T-helper 2 cell treated with Interferon-gamma antibody and Interleukin-4, amounts not matched to agents 5 μg/mL and 100 μg/mL, for 36 hours (primary cell): Measurements from ENCODE around the gene TMEM169.
A peak's percentile ranks its signal among the peaks of the same experiment; 100 is the strongest.

Source experiments
- DNase-seq: peaks from one replicate; pipeline ENCODE4 v3.0.0; 2021; ENCODE audit warnings: low spot score
- H3K27ac Mint-ChIP-seq: one replicate; pipeline ENCODE4 v1.8.0; 2021; ENCODE audit warnings: mild to moderate bottlenecking, mixed read lengths
- H3K27me3 Mint-ChIP-seq: one replicate; pipeline ENCODE4 v1.8.0; 2021; ENCODE audit warnings: low read depth, mixed read lengths
- H3K36me3 Mint-ChIP-seq: one replicate; pipeline ENCODE4 v1.8.0; 2021; ENCODE audit warnings: low read depth, mixed read lengths
- H3K4me1 Mint-ChIP-seq: one replicate; pipeline ENCODE4 v1.8.0; 2021; ENCODE audit warnings: low read depth, mixed read lengths
- H3K4me3 Mint-ChIP-seq: one replicate; pipeline ENCODE4 v1.8.0; 2022; ENCODE audit warnings: mild to moderate bottlenecking, moderate library complexity, mixed read lengths
- H3K9me3 Mint-ChIP-seq: one replicate; pipeline ENCODE4 v1.8.0; 2021; ENCODE audit warnings: mixed read lengths

TMEM169 gene

GRCh38 chr2:216081487-216082116 is at the start of gene TMEM169, which contains the start of gene PECR:
Gene TMEM169, plus strand, starts transcription at chr2:216081919. Its CDS starts 14,045 bp downstream, at chr2:216095964.
Gene PECR, minus strand, starts transcription at chr2:216081809. Its CDS starts 68 bp downstream, at chr2:216081741.
- H3K4me1 Mint-ChIP-seq, result peaks cover 45% of the 10 kb centered on the region
- H3K27me3 Mint-ChIP-seq, result no peaks in the 10 kb centered on the region
- H3K9me3 Mint-ChIP-seq, result no peaks in the 10 kb centered on the region
- H3K27ac Mint-ChIP-seq, result peak within 1 kb of the TSS; percentile 87
- H3K36me3 Mint-ChIP-seq, result peaks cover 8% of the 10 kb centered on the region
- DNase-seq, result peak; percentile 79
- H3K4me3 Mint-ChIP-seq, result peak within 1 kb of the TSS; percentile 96

- no peaks in the 10 kb centered on the region for H3K9me3 Mint-ChIP-seq
- no peak for DNase-seq
- H3K36me3 Mint-ChIP-seq, result peaks cover 19% of the 10 kb centered on the region
- H3K4me1 Mint-ChIP-seq, result peaks cover 27% of the 10 kb centered on the region
- no peaks in the 10 kb centered on the region for H3K27me3 Mint-ChIP-seq
- peak overlapping the region; percentile 83 for H3K27ac Mint-ChIP-seq
- peak overlapping the region; percentile 20 for H3K4me3 Mint-ChIP-seq
Measured at GRCh38 chr2:216031960-216032689, 49.6 kb upstream of the TMEM169 start.

- Mint-ChIP-seq H3K27ac (no peak overlapping the region), H3K4me1 (peaks cover 27% of the 10 kb centered on the region), H3K4me3 (no peak overlapping the region), H3K36me3 (peaks cover 24% of the 10 kb centered on the region), H3K9me3 (no peaks in the 10 kb centered on the region), H3K27me3 (no peaks in the 10 kb centered on the region)
- DNase-seq, result no peak
Measured at GRCh38 chr2:216033403-216033802, 48.3 kb upstream of the TMEM169 start.

GRCh38 chr2:216034065-216034464 is 47.7 kb upstream of the TMEM169 start:
- Mint-ChIP-seq H3K4me1 (peaks cover 27% of the 10 kb centered on the region), H3K27ac (peak overlapping the region; percentile 32), H3K9me3 (no peaks in the 10 kb centered on the region), H3K4me3 (no peak overlapping the region), H3K27me3 (no peaks in the 10 kb centered on the region), H3K36me3 (peaks cover 24% of the 10 kb centered on the region)
- DNase-seq, result peak; percentile 63

GRCh38 chr2:216039918-216040317 is 41.8 kb upstream of the TMEM169 start:
- peaks cover 21% of the 10 kb centered on the region for H3K36me3 Mint-ChIP-seq
- no peaks in the 10 kb centered on the region for H3K9me3 Mint-ChIP-seq
- DNase-seq, result no peak
- H3K4me3 Mint-ChIP-seq, result no peak overlapping the region
- no peak overlapping the region for H3K27ac Mint-ChIP-seq
- no peaks in the 10 kb centered on the region for H3K27me3 Mint-ChIP-seq
- H3K4me1 Mint-ChIP-seq, result no peaks in the 10 kb centered on the region

- no peak overlapping the region for H3K27ac Mint-ChIP-seq
- peaks cover 6% of the 10 kb centered on the region for H3K4me1 Mint-ChIP-seq
- no peak for DNase-seq
- no peak overlapping the region for H3K4me3 Mint-ChIP-seq
- no peaks in the 10 kb centered on the region for H3K27me3 Mint-ChIP-seq
- peaks cover 25% of the 10 kb centered on the region for H3K36me3 Mint-ChIP-seq
- H3K9me3 Mint-ChIP-seq, result no peaks in the 10 kb centered on the region
Measured at GRCh38 chr2:216041438-216041837, 40.3 kb upstream of the TMEM169 start.

- Mint-ChIP-seq H3K4me3 (no peak overlapping the region), H3K4me1 (peaks cover 6% of the 10 kb centered on the region), H3K36me3 (peaks cover 24% of the 10 kb centered on the region), H3K27me3 (no peaks in the 10 kb centered on the region), H3K27ac (no peak overlapping the region), H3K9me3 (no peaks in the 10 kb centered on the region)
- DNase-seq, result no peak
Measured at GRCh38 chr2:216043949-216044348, 37.8 kb upstream of the TMEM169 start.

GRCh38 chr2:216044883-216045486 is 36.7 kb upstream of the TMEM169 start:
- Mint-ChIP-seq H3K27ac (no peak overlapping the region), H3K27me3 (no peaks in the 10 kb centered on the region), H3K4me3 (no peak overlapping the region), H3K9me3 (no peaks in the 10 kb centered on the region), H3K36me3 (peaks cover 26% of the 10 kb centered on the region), H3K4me1 (peaks cover 6% of the 10 kb centered on the region)
- no peak for DNase-seq

GRCh38 chr2:216047397-216047796 is 34.3 kb upstream of the TMEM169 start:
- H3K9me3 Mint-ChIP-seq, result no peaks in the 10 kb centered on the region
- no peak for DNase-seq
- no peaks in the 10 kb centered on the region for H3K27me3 Mint-ChIP-seq
- no peak overlapping the region for H3K27ac Mint-ChIP-seq
- peaks cover 6% of the 10 kb centered on the region for H3K4me1 Mint-ChIP-seq
- H3K4me3 Mint-ChIP-seq, result no peak overlapping the region
- peaks cover 32% of the 10 kb centered on the region for H3K36me3 Mint-ChIP-seq

- H3K4me3 Mint-ChIP-seq, result no peak overlapping the region
- H3K4me1 Mint-ChIP-seq, result peaks cover 6% of the 10 kb centered on the region
- no peak overlapping the region for H3K27ac Mint-ChIP-seq
- H3K9me3 Mint-ChIP-seq, result no peaks in the 10 kb centered on the region
- no peaks in the 10 kb centered on the region for H3K27me3 Mint-ChIP-seq
- H3K36me3 Mint-ChIP-seq, result peaks cover 19% of the 10 kb centered on the region
- no peak for DNase-seq
Measured at GRCh38 chr2:216049452-216049851, 32.3 kb upstream of the TMEM169 start.

- H3K27ac Mint-ChIP-seq, result no peak overlapping the region
- no peaks in the 10 kb centered on the region for H3K9me3 Mint-ChIP-seq
- H3K27me3 Mint-ChIP-seq, result no peaks in the 10 kb centered on the region
Measured at GRCh38 chr2:216051350-216051749, 30.4 kb upstream of the TMEM169 start.

GRCh38 chr2:216052420-216052819 is 29.3 kb upstream of the TMEM169 start:
- Mint-ChIP-seq H3K36me3 (peaks cover 28% of the 10 kb centered on the region), H3K27me3 (no peaks in the 10 kb centered on the region), H3K27ac (no peak overlapping the region), H3K9me3 (no peaks in the 10 kb centered on the region), H3K4me3 (no peak overlapping the region), H3K4me1 (peaks cover 19% of the 10 kb centered on the region)
- DNase-seq, result no peak

More at GRCh38 chr2:216051350-216051749, 30.4 kb upstream of the TMEM169 start:
- no peak for DNase-seq
- peaks cover 9% of the 10 kb centered on the region for H3K4me1 Mint-ChIP-seq
- H3K36me3 Mint-ChIP-seq, result peaks cover 28% of the 10 kb centered on the region
- no peak overlapping the region for H3K4me3 Mint-ChIP-seq

GRCh38 chr2:216055680-216056079 is 26.0 kb upstream of the TMEM169 start:
- no peaks in the 10 kb centered on the region for H3K9me3 Mint-ChIP-seq
- no peaks in the 10 kb centered on the region for H3K27me3 Mint-ChIP-seq
- H3K4me3 Mint-ChIP-seq, result no peak overlapping the region
- H3K27ac Mint-ChIP-seq, result peak overlapping the region; percentile 31
- no peak for DNase-seq
- H3K4me1 Mint-ChIP-seq, result peaks cover 34% of the 10 kb centered on the region
- H3K36me3 Mint-ChIP-seq, result peaks cover 32% of the 10 kb centered on the region

- peaks cover 34% of the 10 kb centered on the region for H3K4me1 Mint-ChIP-seq
- no peak for DNase-seq
- H3K4me3 Mint-ChIP-seq, result no peak overlapping the region
- H3K36me3 Mint-ChIP-seq, result peaks cover 34% of the 10 kb centered on the region
- no peaks in the 10 kb centered on the region for H3K27me3 Mint-ChIP-seq
- H3K27ac Mint-ChIP-seq, result peak overlapping the region; percentile 41
- no peaks in the 10 kb centered on the region for H3K9me3 Mint-ChIP-seq
Measured at GRCh38 chr2:216056739-216057138, 25.0 kb upstream of the TMEM169 start.
